DOHH2 (cell line): ENCODE data around the gene LVRN.

Experiments
- H3F3A ChIP-seq: fragments of 200-600 bp; sonication (generic), shearing (Covaris generic); 2 replicates; pipeline ENCODE4 v1.6.0; 2016; ENCODE audit warnings: antibody characterized with exemption, mild to moderate bottlenecking; ENCODE audit not compliant: control insufficient read depth, insufficient read depth
- H3K27ac ChIP-seq: fragments of 200-600 bp; sonication (generic); 2 replicates; pipeline ENCODE4 v1.5.1; 2014; ENCODE audit warnings: low read depth, mild to moderate bottlenecking, low read length, moderate library complexity
- H3K27me3 ChIP-seq: fragments of 200-600 bp; sonication (generic); 2 replicates; pipeline ENCODE4 v1.6.1; 2014; ENCODE audit warnings: mild to moderate bottlenecking, low read length, mixed read lengths; ENCODE audit not compliant: control insufficient read depth
- H3K36me3 ChIP-seq: fragments of 200-600 bp; sonication (generic); 2 replicates; pipeline ENCODE4 v1.6.1; 2014; ENCODE audit warnings: mild to moderate bottlenecking, low read length, moderate library complexity, mixed read lengths; ENCODE audit not compliant: control insufficient read depth
- H3K4me1 ChIP-seq: fragments of 200-600 bp; sonication (generic); 2 replicates; pipeline ENCODE4 v1.6.1; 2014; ENCODE audit warnings: mild to moderate bottlenecking, low read length, mixed read lengths; ENCODE audit not compliant: control insufficient read depth
- H3K4me2 ChIP-seq: fragments of 200-600 bp; sonication (generic); 2 replicates; pipeline ENCODE4 v1.6.0; 2014; ENCODE audit warnings: mild to moderate bottlenecking, low read length, moderate library complexity
- H3K4me3 ChIP-seq: fragments of 200-600 bp; sonication (generic); 2 replicates; pipeline ENCODE4 v1.5.1; 2014; ENCODE audit warnings: mild to moderate bottlenecking, low read length, mixed read lengths
- H3K79me2 ChIP-seq: fragments of 200-600 bp; sonication (generic); 2 replicates; pipeline ENCODE4 v1.6.1; 2014; ENCODE audit warnings: mild to moderate bottlenecking, low read length, mixed read lengths; ENCODE audit not compliant: control insufficient read depth
- H3K9me2 ChIP-seq: fragments of 200-600 bp; sonication (generic); replicated peaks from 2 replicates; pipeline ENCODE4 v1.6.1; 2014; ENCODE audit warnings: mild to moderate bottlenecking, low read length, mixed read lengths; ENCODE audit not compliant: control insufficient read depth
- H3K9me3 ChIP-seq: fragments of 200-600 bp; sonication (generic); 2 replicates; pipeline ENCODE4 v1.6.1; 2014; ENCODE audit warnings: antibody characterized with exemption, low read length, mixed read lengths; ENCODE audit not compliant: control insufficient read depth, insufficient read depth
- H4K20me1 ChIP-seq: fragments of 200-600 bp; sonication (generic); 2 replicates; pipeline ENCODE4 v1.6.0; 2014; ENCODE audit warnings: low read depth, mild to moderate bottlenecking, antibody characterized with exemption, low read length, moderate library complexity; ENCODE audit not compliant: control insufficient read depth, insufficient read depth
- EZH2phosphoT487 ChIP-seq: fragments of 200-600 bp; sonication (generic); IDR thresholded peaks from 2 replicates; pipeline ENCODE4 v1.6.1; 2017; ENCODE audit warnings: borderline replicate concordance, mild to moderate bottlenecking, antibody characterized with exemption, low read length, moderate library complexity, mixed read lengths
- TF ChIP-seq, protein P1 (sequence below): fragments of 200-600 bp; sonication (generic); IDR thresholded peaks from one replicate; pipeline ENCODE4 v1.5.1; 2014; ENCODE audit warnings: antibody characterized with exemption, mild to moderate bottlenecking, low read depth, low read length; ENCODE audit not compliant: poor library complexity, severe bottlenecking

LVRN gene

GRCh38 chr5:116076496-116076895 is 114.2 kb downstream of the LVRN start:
- H3K79me2 ChIP-seq = no peaks in the 10 kb centered on the region
- 0 out of 2 replicates have a peak, but pooled peaks cover 6% of the 10 kb centered on the region for H3F3A ChIP-seq
- no peaks in the 10 kb centered on the region for H3K27me3 ChIP-seq
- H3K9me3 ChIP-seq = no peaks in the 10 kb centered on the region
- no peaks in the 10 kb centered on the region for H4K20me1 ChIP-seq
- no peaks in the 10 kb centered on the region for H3K36me3 ChIP-seq
- peak overlapping the region; percentile 12 for H3K27ac ChIP-seq
- TF ChIP-seq EZH2phosphoT487 = no peak
- TF ChIP-seq, protein P1, sequence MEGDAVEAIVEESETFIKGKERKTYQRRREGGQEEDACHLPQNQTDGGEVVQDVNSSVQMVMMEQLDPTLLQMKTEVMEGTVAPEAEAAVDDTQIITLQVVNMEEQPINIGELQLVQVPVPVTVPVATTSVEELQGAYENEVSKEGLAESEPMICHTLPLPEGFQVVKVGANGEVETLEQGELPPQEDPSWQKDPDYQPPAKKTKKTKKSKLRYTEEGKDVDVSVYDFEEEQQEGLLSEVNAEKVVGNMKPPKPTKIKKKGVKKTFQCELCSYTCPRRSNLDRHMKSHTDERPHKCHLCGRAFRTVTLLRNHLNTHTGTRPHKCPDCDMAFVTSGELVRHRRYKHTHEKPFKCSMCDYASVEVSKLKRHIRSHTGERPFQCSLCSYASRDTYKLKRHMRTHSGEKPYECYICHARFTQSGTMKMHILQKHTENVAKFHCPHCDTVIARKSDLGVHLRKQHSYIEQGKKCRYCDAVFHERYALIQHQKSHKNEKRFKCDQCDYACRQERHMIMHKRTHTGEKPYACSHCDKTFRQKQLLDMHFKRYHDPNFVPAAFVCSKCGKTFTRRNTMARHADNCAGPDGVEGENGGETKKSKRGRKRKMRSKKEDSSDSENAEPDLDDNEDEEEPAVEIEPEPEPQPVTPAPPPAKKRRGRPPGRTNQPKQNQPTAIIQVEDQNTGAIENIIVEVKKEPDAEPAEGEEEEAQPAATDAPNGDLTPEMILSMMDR = no peak
- peak overlapping the region; percentile 48 for H3K4me2 ChIP-seq
- peak overlapping the region; percentile 8 for H3K4me3 ChIP-seq
- H3K9me2 ChIP-seq = no peaks in the 10 kb centered on the region
- H3K4me1 ChIP-seq = peaks cover 28% of the 10 kb centered on the region
